ENCODE results near the gene EPHA2.
"Not testable (repeated sequence)": the region's sequence is repeated elsewhere in the genome, so short reads cannot be mapped to it uniquely, and the experiment has no call there.

Gene EPHA2

DNA sequence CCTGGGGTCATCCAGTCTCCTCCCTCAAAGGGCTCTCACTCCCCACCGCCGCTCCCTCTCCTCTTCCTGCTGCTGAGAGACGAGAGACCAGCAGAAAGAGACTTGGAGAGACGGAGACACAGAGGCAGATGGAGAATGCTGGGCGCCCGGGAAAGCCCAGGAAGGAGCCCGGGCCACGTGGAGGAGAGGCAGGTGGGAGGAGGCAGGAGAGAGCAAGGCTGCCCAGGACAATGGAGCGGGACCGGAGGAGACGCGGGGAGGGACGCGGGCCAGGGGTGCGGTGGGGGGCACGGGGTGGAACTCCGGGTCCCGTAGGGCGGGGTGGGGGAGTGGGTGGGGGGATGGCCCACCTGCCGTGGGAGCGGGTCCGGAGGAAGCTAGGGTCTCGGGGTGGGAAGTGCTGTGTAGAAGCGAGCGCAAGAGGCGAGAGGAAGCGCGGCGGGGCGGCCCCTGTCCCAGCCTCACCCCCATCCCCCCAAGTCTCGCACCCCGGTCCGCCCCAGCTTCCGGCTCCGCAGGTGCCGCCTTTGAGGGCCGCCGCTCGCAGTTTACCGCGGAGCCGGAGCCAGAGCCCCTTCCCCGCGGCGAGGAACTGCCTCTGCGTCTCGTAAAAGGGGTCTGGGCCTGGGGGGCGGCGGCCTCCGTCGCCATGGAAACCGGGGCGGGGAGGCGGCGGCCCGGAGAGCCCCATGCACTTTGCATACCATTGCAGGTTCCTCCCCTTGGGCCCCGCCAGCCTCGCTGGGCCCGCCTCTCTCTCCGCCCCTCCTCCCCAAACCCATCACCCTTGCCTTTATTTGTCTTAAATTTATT lies 11.7 kb upstream of the EPHA2 start:
- DNase-seq: no peak

GRCh38 chr1:16166117-16166516 lies 10.2 kb upstream of the EPHA2 start:
- no peak for DNase-seq

GRCh38 chr1:16165548-16165947 lies 9.7 kb upstream of the EPHA2 start:
- DNase-seq: no peak

DNA sequence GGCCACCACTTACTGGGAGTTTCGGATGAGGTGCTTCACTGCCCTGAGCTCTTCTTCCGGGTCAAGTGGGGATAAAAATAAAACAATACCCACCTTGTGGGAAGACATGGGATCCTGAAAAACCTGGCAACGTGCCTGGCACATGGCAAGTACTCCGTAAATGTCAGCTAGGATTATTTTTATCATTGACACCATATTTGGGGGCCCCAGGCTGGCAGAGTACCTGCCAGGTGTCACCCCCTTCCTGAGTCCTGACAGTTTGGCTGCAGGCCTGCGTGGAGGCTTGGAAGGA lies 9.2 kb upstream of the EPHA2 start:
- peak; percentile 24 for DNase-seq

DNA sequence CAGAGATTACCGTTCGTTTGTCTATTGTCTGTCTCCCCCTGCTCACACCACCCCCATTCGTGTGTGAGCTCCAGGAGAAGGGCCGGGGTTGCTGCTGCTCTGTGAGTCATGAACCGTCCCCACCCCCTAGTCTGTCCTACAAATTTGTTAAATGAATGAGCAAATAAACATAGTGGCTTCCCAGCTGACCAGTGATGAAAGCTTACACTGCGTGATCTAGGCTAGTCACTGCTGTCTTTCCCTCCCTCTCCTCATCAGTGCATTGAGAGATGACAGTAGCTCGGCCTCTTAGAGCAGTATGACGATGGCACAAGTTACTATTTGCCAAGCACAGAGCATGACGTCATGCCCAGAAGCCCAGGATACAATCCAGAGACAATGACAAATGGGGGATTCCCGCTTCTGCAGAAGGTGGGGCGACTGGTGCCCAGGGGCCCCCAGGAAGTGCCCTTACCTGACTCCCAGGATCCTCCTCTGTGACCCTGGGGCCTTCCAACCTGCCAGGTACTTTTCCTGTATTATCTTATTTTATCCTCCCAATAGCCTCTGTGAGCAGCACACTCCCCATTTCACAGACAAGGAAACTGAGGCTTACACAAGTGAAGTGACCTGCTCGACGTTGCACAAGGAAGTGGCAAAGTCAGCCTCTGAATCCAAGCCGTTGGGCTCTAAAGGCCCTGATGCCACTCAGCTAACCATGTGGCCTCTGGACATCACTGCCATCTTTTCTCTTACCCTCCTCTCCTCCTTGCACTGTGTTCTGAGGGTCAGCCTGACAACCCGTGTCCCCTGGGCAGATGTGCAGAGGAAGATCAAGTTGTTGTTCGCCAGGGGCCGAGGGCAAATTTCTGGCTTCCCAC lies 8.6 kb upstream of the EPHA2 start:
- DNase-seq: peak; percentile 59

DNA sequence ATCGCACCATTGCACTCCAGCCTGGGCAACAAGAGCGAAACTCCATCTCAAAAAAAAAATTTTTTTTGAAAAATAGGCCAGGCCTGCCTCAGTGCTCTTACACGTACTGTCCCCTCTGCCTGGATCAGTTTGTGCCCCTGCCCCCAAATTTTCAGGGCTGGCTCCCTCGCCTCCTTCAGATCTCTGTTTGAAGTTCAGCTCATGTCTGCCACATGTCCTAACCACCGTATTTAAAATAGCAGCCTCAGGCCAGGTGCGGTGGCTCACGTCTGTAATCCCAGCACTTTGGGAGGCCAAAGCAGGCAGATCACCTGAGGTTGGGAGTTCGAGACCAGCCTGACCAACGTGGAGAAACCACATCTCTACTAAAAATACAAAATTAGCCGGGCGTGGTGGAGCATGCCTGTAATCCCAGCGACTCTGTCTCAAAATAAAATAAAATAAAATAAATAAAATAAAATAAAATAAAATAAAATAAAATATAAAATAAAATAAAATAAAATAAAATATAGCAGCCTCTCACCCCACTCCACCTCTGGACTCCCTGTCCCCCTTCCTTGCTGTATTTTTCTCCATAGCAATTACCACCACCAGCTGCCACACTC lies 7.8 kb upstream of the EPHA2 start:
- not testable (repeated sequence) for DNase-seq

DNA sequence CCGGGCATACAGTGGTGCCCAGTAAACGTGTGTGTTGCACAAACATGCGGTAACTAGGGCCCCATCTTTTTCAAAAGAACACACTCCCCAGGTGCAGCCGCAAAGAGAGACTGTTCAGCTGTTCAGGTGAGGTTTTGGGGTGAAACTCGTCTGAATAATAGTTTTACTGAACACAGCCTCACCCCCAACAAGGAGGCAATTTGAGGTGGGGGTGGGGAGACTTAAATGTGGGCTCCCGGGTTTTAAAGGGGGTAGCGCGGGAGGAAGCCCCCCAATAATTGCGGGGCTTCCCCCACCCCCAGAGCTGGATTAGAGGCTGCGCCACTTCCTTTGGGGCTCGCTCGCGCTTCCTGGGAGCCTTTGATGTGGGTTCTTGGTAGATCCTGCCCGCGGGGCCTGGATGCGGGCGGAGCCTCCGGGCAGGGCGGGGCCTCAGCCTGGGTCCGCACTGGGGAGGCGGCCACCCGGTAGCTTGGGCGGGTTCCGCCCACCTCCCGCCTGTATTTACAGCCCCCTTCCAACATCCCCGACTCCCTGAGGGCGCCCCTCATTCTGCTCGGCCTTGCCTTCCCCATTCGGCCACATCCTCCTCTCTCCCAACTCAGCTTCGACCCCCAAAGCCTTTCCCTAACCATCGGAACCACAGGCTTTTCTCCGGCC lies 6.4 kb upstream of the EPHA2 start:
- DNase-seq: no peak

GRCh38 chr1:16161717-16162116 lies 5.8 kb upstream of the EPHA2 start:
- no peak for DNase-seq

DNA sequence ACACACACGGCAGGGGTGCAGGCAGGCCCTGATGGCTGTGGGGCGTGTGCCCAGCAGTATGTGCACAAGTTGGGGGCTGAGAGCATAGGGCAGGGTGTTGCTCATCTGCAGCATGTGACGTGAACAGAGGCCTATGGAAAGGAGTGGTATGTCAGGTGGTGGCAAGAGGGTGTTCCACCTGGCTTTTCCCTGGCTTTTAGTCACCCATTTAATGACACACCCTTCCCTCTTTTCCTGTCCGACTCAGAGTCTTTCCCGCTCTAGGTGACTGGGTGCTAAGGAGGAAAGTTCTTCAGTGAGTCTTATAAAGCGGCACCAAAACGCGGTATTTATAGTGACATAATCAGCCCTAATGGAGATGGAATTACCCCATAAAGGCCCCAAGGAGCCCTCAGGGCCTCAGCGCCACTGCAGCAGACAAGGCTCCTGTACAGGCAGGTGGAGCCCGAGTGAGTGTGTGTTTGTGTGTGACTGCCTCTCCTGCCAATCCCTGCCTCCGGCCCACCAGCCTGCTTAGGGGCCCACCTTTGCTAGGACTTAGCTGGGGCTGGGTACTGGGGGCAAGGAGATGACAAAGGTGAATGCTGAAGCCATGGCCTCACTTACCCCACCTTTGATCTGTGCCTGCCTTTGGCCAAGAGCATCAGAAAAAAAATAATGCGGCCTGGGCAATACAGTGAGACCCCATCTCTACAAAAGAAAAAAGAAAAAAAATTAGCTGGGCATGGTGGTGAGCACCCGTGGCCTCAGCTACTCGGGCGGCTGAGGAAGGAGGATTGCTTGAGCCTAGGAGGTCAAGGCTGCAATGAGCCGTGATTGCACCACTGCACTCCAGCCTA lies 3.3 kb upstream of the EPHA2 start:
- no peak for DNase-seq

GRCh38 chr1:16158025-16158424 lies 2.2 kb upstream of the EPHA2 start:
- DNase-seq: no peak

- DNase-seq: no peak
Measured at GRCh38 chr1:16156848-16157495, 1.1 kb upstream of the EPHA2 start.

GRCh38 chr1:16153999-16154673 lies 1.7 kb downstream of the EPHA2 start:
- DNase-seq: no peak

GRCh38 chr1:16153096-16153998 lies 2.5 kb downstream of the EPHA2 start:
- no peak for DNase-seq

- DNase-seq: no peak
Measured at GRCh38 chr1:16152481-16153087, 3.3 kb downstream of the EPHA2 start.

DNA sequence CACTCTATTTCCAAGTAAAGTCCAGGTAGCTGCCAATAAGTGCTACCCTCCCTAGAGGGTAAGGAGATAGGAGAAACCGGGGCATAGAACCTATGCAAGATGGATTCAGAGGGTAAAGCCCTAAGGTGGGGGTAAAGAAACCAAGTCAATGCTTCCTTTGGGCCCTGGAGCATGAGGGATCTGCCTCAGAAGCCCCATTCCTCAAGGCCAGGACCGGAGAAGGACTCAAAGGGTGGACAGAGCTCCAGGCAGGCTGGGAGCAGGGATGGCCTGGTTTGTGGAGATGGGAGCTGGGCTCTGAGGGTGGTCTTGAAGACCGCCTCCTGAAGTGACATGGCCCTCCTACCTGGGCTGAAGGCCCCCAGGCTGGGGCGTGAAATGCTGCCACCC lies 3.9 kb downstream of the EPHA2 start:
- DNase-seq: no peak

DNA sequence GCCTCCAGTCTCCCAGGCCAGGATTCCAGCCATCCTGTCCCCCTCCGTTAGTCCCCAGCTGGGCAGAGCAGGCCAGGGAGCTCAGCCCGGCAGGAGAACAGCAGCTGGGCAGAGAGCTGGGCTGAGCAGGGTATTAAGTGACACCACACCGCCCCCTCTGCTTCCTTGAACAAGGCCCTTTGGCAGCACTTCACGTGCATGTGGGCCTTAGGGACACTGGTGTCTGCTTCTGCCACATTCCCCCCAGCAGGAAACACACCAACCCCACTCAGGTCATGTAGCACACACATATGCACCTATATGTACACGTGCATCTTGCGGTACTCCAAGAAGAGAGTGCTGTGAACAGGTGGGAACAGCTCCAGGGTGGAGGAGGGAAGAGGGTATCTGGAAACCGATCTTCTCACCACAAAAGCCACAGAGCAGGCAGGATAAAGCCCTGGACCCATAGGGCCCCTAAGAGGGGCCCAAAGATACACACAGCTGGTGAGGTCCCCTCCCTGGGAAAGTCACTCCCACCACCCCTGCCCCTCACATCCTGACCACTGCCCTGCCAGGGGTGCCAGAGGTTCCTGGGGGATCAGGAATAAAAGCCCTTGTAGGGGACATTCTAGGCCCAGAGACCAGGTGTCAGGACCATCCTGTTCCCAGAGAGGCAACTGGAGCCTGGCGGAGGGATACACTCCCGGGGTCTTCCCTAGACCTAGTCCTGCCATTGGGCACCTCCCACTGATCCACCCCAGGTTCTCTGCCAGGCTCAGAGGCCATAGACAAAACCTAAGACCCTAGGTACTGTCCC lies 4.5 kb downstream of the EPHA2 start:
- peak; percentile 62 for DNase-seq

GRCh38 chr1:16150508-16150907 lies 5.4 kb downstream of the EPHA2 start:
- DNase-seq: no peak

GRCh38 chr1:16149702-16150488 lies 6.0 kb downstream of the EPHA2 start:
- no peak for DNase-seq
